GM19395 (cell line): ENCODE results near the gene WWC1.
"Not testable (repeated sequence)": the region's sequence is repeated elsewhere in the genome, so short reads cannot be mapped to it uniquely, and the experiment has no call there.

ENCODE experiments used
- ATAC-seq: cut with Tn5 transposase; IDR thresholded peaks from one replicate; pipeline ENCODE4 v1.9.1; 2021; ENCODE audit warnings: mild to moderate bottlenecking, moderate library complexity; ENCODE audit not compliant: unreplicated experiment

WWC1 gene

DNA sequence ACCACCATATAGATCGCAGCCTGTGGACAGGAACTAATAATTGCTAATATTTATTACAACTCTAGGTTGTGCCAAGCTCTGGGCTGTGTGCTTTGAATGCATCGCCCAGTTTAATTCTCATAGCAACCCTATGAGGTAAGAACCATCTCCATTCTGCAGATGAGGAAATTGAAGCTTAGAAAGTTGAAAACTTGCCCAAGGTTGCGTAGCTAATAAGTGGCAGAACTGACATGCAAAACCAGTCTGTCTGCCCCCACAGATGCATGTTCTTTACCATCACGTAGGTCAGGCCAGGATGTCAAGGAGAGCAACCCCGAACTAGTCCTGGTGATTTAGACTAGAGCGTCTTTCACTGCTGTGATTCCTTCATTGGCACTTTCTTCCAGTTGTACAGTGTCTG lies 15.6 kb downstream of the WWC1 start:
- ATAC-seq = no peak

DNA sequence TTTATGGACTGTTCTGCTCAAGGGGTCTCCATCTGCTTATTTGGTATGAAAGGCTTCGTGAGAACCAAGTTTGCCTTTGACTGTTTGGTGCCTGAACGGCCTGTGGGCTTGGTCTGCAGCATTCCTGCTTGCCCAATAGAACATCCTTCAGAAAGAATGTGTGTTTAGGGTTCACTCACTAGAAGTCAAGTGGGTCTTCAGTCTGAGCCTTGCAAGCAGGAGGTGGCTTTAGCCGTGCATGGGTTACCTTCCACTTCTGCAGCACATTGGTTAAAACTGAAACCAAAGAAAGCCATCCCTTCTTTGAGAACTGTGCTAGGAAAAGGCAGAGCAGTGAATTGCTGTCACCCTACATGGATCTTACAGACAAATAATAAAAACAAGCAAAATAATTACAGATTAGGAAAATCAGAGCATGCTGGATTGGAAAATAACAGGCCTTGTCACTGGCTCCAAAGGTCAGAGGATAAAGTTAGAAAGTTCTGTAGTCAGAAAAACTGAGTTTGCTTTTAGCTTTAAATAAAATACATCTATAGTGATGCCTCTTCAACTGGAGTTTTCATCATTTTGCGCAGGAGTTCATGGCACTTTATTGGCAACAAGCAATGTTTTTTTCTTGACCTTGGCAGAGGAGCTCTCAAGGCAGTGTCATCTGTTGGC lies 16.6 kb downstream of the WWC1 start:
- ATAC-seq = no peak

DNA sequence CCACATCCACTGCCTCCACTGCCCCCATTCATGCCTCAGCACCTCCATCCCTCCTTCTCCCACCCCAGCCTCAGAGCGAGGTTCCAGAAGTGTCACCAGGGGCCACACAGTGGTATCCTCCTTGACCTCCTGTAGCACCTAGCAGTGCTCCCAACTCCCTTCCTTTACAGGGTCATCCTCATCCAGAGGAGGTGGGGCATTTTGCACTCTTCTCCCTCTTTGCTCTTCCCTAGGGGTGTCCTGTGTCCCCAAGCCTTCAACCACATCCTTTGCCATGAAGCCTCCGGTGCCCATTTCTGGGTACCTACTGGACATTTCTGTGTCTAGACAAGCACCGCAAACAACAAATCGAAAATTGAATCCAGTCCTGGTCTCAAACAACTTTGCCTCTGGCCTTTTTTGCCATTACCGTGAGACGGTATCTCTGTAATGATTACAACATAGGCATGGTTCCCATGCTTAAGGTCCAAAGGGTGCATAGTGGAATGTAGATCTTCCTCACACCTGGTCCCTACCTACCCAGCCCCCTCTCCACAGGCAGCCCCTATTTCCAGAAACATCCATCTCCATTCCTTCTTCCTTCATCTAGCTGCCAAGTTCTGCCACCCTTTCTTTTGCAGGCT lies 17.6 kb downstream of the WWC1 start:
- ATAC-seq = no peak

DNA sequence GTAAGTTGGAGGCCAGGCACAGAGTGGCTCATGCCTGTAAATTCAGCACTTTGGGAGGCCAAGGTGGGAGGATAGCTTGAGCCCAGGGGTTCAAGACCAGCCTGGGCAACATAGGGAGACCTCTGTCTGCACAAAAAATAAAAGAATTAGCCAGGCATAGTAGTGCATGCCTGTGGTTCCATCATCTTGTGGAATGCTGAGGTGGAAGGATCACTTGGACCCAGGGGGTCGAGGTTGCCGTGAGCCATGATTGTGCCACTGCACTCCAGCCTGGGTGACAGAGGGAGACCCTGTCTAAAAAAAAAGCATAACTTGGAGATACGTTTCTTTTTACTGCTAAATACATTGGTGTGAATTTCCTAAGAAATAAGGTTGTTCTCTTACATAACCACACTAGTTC lies 19.1 kb downstream of the WWC1 start:
- not testable (repeated sequence) for ATAC-seq

DNA sequence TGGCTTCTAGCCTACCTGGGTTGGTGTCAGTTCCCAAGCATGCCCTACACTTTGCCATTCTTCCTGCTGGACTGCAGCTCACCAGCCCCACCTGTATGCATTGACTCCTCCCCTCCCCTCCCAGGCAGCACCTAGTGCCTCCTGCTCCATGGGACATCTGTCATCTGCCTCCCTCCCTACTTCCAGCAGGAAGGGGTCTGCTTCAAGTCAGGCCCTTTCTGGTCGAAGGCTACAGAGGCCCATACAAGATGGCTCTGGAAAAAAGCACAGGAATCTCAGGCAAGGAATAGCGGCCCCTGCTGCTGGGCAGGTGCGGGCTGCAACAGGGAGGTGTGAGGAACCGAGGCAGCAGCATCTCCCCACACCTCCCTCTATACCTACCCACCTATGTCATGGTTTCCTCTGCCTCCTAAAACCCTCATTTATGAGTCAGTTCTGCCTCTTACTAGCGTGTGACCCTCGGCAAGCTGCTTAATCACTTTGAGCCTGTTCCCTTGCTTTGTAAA lies 19.7 kb downstream of the WWC1 start:
- ATAC-seq = no peak

DNA sequence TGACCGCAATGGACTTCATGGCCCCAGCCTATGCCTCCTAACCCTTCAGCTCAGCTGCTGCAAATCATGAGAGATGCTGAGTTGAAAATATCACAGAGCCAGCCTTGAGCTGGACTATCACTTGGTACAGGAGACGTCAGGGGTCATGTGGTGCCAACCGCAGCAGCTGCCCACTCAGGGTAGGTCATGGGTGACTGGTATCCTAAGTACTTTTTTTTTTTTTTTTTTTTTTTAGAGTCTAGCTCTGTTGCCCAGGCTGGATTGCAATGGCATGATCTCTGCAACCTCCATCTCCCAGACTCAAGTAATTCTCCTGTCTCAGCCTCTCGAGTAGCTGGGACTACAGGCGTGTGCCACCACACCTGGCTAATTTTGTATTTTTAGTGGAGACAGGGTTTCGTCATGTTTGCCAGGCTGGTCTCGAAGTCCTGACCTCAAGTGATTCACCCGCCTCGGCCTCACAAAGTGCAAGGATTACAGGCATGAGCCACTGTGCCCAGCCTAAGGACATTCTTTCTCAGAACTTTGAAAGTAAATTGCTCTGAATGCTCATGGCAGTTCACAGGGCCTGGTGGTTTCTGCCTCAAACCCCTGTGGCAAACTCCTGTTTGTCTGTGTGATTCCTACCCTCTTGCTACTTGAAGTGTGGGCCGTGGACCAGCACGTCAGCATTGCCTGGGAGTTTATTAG lies 21.3 kb downstream of the WWC1 start:
- ATAC-seq = no peak

DNA sequence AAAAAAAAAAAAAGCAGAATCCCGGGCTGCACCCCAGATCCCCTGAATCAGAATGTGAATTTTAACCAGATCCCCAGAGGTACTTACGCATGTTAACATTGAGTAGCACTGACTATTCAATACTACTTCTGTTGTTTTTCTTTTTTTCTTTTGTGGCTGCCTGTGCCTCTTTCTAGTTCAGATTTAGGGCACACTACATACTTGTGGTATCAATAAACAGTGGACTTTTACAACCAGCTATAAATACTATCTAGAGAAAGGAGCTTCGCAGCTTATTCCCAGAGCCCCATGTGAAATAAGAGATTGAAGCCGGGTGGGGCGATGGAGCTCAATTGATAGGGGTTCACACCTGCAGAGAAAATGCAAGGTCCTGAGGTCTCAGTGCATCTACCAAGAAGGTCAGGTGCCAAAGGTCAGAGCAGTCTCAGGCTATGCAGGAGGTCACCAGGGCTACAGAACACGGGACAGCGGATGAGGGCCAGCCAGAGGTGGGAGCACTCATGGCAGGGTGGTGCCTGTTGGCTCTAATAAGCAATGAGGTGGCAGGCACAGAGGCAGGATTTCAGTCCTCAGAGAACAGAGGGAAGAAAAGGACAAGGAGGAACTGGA lies 22.3 kb downstream of the WWC1 start:
- ATAC-seq = no peak

DNA sequence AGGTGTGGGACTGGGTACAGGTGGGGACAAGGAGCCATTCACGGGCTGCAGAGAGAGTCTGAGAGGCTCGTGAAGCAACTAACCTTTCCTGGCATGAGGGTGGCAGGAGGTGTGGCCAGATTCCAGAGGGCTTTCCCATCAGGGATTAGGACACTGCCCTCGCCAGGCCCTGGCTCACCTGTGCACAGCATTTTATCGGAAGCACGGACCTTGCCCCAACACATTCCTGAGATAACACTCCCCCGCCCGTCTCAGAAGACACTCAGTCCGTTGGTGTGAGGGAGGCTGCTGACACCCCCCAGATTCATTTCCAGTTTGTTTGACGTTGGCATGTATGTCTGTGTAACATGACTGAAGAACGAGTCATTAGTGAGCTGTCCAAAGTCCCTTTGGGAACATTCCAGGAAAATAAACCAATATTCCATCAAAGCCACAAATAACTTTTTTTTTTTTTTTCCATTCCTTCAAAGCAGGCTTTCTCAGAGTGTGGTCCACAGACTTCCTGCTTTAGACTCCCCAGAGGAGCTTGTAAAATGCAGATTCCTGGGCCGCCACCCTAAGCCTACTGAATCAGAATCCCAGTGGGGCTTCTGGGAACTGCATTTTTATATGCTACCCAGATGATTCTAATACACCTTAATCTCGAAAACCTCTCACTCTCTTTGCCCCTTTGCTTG lies 23.4 kb downstream of the WWC1 start:
- ATAC-seq = no peak

DNA sequence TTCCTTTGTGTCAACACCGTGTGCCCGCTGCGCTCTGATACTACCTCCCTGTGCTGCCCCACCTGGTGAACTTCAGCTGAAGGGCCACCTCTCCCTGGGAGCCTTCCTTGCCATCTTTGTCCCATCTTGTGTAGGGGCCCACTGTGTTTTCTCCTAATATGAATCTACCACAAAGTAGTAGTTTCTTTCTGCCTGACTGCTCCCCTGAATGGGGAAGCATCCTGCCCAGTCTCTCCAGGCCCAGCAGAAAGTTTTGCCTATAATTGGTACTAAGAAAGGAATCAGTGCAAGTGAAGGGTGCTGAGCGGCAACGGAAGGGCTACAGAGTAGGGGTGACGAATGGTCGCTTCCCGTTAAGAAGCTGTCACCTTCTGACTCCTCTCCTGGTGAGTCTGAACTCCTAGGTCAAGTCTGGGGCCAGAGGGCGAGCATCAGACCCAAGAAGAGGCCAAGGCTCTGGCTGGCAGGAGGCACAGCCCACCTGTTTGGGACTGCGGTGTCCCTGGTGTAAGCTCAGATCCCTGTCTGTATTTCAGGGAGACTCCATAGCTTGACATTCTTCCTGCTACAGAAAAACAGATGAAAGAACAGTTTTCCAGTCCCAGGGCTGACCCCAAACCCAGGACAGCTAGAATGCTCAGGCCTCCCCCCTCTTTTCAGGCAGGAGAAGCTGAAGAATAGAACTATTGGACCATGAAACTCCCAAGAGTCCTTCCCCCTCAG lies 24.1 kb downstream of the WWC1 start:
- ATAC-seq = no peak

DNA sequence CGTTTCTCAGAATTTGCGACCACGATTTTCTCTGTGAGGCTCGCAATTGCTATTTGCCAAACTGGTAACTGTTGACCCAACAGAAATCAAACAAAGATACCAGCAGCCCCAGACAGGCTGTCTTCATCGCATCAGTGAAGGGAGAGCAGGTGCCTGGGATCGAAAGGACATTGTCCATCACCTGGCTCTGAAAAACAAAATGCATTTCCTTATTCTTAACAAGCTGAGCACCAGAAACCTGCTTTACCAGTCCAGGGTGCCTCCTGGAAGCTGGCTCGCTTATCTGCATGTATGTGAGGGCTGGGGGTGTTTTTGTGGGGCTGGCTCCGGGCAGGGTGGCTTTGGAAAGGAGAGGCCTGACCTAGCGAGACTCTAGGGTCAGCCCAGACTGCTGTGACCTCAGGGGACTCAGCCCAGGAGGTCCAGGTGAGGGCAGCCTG lies 24.7 kb downstream of the WWC1 start:
- ATAC-seq = no peak

DNA sequence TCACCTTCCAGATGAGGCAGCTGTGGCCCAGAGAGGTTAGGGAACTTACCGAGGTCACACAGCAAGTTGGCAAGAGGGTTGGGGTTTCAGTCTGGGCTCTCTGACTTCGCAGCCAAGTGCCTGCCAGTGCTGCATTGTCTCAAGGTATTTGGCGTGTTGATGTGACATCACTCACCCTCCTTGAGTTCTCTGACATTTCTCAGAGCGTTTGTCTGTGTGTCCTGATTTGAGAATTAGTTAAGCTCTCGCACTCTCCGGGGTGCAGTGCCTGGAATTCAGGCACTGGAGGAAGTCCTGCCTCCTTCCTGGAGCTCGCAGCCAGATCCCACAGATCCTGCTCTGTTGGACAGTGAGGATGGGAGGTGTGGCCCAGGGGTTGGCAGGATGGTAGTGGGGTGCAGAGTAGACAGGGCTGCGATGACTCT lies 25.7 kb downstream of the WWC1 start:
- no peak for ATAC-seq

DNA sequence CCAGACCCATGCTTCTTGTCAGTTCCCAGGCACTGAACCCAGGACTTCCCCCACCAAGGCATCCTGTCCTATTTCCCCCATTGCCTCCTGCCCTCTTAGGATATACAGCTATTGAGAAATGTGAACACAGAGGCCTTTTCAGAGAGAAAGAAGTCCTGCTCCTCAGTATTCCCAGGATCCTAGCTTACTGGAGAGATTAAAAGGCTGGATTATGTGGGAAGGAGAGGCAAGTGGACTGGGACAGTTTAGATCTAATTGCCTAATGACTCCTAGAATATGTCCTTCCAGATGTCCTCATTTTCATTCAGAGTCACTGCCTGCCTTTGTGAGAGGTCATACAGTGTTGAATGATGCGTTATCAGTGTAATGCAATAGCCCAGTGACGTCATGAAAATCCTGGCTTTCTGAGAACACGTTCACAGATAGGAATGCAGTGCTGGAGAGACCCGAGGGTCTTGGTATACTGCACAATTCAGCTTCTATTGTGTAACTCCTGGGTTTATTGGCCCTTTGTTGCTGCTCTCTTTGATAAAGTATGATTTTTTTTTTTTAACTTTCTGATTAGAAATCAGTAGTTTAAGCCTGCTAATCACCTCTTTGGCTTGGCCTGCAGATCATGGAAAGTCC lies 26.2 kb downstream of the WWC1 start:
- ATAC-seq = no peak

DNA sequence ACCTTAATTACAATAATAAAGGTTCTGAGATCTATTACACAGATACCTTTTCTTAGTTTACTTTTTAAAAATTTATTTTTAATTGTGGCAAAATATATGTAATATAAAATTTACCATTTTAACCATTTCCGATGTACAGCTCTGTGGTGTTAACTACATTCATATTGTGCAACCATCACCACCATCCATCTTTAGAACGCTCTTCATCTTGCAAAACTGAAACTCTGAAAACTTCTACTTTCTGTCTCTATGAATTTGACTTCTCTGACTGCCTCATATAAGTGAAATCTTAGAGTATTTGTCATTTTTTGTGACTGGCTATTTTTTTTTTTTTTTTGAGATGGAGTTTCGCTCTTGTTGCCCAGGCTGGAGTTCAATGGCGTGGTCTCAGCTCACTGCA lies 26.8 kb downstream of the WWC1 start:
- ATAC-seq = peak; percentile 79

DNA sequence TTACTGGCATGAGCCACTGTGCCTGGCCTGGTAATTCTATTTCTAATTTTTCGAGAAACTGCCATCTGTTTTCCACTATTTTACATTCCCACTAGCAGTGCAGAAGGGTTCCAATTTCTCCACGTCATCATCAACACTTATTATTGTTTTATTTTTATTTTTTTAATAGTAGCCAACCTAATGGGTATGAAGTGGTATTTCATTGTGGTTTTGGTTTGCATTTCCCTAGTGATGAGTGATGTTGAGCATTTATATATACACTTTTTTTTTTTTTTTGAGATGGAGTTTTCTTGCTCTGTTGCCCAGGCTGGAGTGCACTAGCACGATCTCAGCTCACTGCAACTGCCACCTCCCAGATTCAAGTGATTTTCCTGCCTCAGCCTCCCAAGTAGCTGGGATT lies 28.3 kb downstream of the WWC1 start:
- ATAC-seq = no peak

DNA sequence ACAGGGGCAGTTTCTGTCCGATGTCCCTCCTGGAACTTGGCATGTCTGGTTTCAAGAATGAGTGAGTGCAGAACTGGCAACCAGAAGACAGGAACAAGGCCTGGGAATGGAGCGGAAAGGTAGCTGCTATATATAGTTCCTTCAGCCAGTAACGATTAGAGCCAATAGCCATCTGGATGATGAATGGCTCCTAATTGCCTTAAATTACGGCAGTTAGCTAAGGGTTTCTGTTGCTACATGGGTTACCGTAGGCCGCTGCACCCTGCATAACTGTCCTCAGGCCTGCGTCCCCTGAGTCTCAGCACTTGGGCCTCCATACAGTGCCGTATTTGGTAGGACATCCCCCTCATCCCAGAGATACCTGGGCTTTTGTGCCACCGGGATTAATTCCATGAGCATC lies 29.4 kb downstream of the WWC1 start:
- no peak for ATAC-seq

DNA sequence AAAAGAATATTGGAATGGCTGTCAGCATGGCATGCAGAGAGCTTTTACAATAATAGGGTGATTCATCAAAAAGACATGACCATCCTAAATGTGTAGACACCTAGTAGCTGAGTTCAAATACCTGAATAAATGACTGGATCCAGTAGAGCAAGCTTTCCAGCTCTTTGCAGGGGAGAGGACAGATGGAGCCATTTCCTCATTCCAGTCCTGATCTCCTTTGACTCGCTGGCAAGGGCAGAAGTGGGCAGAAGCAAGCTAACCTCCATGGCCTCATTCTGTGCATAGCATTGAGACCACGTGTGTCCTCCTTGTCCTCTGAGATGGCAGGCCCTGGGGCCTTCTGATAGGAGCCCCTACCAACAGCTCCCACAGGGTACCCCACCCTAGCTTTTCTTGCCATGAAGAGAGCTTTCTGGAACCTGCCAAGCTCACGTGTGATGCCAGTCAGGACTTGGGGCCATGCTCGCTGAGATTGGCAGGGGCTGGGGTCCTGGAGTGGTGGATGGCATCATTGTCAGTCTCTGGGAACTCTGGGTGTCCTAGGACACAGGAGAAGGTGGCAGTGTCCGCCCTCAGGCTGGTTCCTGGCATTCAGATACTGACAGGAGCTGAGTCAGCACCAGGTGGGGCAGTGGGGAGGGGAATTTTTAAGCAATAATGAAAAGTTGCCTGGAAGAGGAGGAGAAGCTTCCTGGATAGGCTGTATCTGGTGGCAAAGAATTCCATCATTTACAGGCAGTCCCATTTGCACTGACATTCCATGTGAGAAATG lies 33.6 kb downstream of the WWC1 start:
- no peak for ATAC-seq

DNA sequence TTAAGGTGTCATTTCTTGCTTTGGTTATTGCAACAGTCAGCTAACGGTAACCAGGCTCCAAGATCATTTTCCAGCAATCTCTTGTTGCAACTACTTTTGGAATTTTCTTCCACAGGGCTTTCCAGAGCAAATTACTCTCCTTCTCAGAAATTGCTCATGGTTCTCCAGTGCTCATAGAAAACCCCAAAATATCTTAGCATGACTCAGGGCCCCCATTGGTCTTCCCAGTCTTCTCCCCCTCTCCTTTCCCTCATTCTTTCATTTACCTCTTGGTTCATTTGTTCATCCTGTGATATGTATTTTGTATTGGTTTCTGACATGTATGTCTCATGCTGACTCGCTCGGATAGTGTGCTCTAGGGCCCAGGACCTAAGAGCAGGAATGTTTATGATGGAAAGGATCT lies 35.6 kb downstream of the WWC1 start:
- no peak for ATAC-seq

DNA sequence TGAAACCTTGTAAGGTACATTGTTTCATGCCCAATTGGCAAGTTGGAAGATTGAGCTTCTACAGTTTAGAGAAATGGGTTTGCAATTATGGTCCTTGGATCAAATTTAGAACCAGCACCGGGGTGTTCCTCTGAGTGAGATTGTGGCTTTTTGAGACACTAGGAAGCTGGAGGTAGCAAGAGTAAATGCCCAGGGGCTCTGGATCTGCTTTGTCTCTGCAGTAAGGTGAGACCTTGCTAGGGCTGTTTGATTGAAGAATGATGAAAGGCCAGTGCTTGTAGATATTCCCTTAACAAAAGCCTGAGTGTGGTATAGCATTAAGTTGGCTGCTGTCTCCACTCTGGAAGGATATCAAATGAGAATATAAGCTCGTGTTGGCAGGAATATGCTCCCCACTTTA lies 36.0 kb downstream of the WWC1 start:
- no peak for ATAC-seq

DNA sequence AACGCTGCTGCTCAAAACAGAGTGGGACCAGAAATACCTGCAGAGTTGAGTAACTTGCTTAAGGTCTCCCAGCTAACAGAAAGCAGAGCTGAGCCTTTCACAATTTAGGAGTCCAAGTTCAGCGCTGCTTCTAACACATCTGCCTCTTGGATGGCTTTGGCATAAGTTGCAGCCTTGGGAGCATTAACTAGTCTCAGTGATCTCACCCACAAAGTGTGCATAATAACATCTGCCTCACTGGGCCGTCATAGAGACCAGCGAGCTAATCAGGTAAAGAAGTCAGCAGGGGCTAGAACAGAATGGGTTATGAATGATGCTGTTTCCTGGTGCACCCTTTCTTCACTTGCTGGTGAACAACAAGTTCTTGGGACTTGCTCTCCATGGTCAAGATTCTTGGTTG lies 36.5 kb downstream of the WWC1 start:
- no peak for ATAC-seq
